GM19455 (cell line): ENCODE data around the gene SYVN1.

ENCODE experiments used
- ATAC-seq: cut with Tn5 transposase; IDR thresholded peaks from one replicate; pipeline ENCODE4 v1.9.1; 2021; ENCODE audit not compliant: unreplicated experiment

SYVN1 gene

GRCh38 chr11:65113361-65113756, 21.0 kb downstream of the SYVN1 start:
- ATAC-seq: no peak

GRCh38 chr11:65112546-65113360, 21.6 kb downstream of the SYVN1 start:
- no peak for ATAC-seq

GRCh38 chr11:65111744-65112545, 22.4 kb downstream of the SYVN1 start, which contains the start of gene TM7SF2:
Gene TM7SF2 (plus strand): TSS chr11:65111872. CDS start chr11:65112016, 144 bp downstream.
- peak; percentile 44 for ATAC-seq

- no peak for ATAC-seq
Measured at GRCh38 chr11:65111159-65111743, 23.1 kb downstream of the SYVN1 start.

- ATAC-seq: no peak
Measured at GRCh38 chr11:65110354-65110861, 23.9 kb downstream of the SYVN1 start.

GRCh38 chr11:65109231-65110198, 24.8 kb downstream of the SYVN1 start:
- no peak for ATAC-seq

- no peak for ATAC-seq
Measured at GRCh38 chr11:65108469-65109123, 25.7 kb downstream of the SYVN1 start.

GRCh38 chr11:65107751-65108468, 26.4 kb downstream of the SYVN1 start:
- no peak for ATAC-seq

GRCh38 chr11:65107078-65107477, 27.2 kb downstream of the SYVN1 start:
- ATAC-seq: no peak

- ATAC-seq: no peak
Measured at GRCh38 chr11:65104628-65105027, 29.7 kb downstream of the SYVN1 start.

- no peak for ATAC-seq
Measured at GRCh38 chr11:65103476-65103875, 30.8 kb downstream of the SYVN1 start.

- no peak for ATAC-seq
Measured at GRCh38 chr11:65102142-65103095, 31.9 kb downstream of the SYVN1 start.

- ATAC-seq: no peak
Measured at GRCh38 chr11:65100674-65101350, 33.5 kb downstream of the SYVN1 start.

GRCh38 chr11:65096926-65097325, 37.4 kb downstream of the SYVN1 start:
- ATAC-seq: no peak

GRCh38 chr11:65095974-65096806, 38.1 kb downstream of the SYVN1 start, which contains the start of gene VPS51:
Gene VPS51 (plus strand): TSS chr11:65096214. CDS start chr11:65096251, 37 bp downstream.
- peak; percentile 79 for ATAC-seq

- ATAC-seq: no peak
Measured at GRCh38 chr11:65095427-65095826, 38.9 kb downstream of the SYVN1 start.
